ENCODE measurements around the gene TCAF1.
A peak's percentile ranks its signal among the peaks of the same experiment; 100 is the strongest.

The TCAF1 gene

DNA sequence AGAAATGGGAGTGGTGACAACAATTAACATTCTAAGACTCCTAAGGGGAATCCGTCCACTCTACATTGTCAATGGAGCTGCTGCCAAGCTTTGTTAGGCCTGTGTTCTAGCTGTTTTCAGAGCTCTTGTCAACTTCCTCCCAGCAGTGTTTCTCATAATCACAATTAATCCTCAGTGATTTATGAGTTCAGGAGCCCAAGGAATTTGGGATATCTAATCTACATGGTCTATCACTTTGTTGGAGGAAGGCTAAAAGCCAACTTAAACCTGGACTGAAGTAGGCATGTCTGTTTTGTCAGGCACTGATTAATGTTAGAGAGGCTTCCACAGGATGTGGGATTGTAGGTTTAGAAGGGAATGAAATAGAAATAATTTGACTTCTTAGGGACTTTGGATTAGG lies 22.9 kb upstream of the TCAF1 start:
- Histone ChIP-seq H3K4me3 (ENCODE audit: low read length in 2 of 2) (no peak overlapping the region), H3K27me3 (ENCODE audit: control insufficient read depth in 2 of 2, insufficient read depth in 2 of 2, low read length in 2 of 2) (peaks cover 0 to 5% of the 10 kb centered on the region in 2 donors), H3K36me3 (ENCODE audit: control insufficient read depth in 2 of 2, insufficient read depth in 2 of 2, low read length in 2 of 2) (no peaks in the 10 kb centered on the region), H3K4me1 (ENCODE audit: control insufficient read depth in 2 of 2, insufficient read depth in 2 of 2, low read length in 2 of 2) (no peaks in the 10 kb centered on the region), H3K9me3 (ENCODE audit: control insufficient read depth in 2 of 2, low read length in 2 of 2) (no peaks in the 10 kb centered on the region), H3K9ac (ENCODE audit: low read depth in 1 of 2, low read length in 2 of 2) (no peak overlapping the region), H3K27ac (ENCODE audit: low read depth in 2 of 2, low read length in 2 of 2) (no peak overlapping the region)

DNA sequence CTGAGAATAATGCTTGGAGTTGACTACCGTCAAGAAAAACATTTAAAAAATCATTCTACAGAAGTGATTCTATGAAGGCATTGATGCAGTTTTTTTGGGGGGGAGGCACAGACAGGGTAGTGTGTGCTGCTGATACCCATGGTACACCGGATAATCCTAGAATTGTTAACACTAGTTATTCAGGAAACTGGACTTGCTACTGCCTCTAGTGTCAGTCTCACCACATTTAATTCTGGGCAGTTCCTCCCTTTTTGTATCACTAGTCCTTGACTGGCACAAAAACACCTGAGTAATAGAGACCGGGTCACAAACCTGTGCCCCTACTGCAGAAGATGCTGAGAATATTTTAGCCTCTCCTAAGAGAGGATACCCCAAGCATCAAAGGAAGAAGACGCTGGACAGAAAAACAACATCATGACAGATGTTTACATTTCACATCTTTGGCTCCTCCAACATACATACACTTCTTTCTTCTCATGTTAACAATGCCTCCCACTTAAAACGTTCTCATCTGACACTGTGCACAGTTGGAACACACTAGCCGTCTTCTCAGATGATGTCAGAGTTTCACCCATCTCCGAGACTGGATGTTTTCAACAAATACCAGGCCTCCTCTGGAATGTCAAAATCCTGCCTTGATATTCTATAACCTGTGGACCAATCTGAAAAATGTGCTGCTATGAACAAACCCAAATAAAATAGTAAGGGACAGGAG lies 13.1 kb upstream of the TCAF1 start:
- no peaks in the 10 kb centered on the region for H3K27me3 ChIP-seq (ENCODE audit: control insufficient read depth in 2 of 2, insufficient read depth in 2 of 2, low read length in 2 of 2)
- H3K27ac ChIP-seq (ENCODE audit: low read depth in 2 of 2, low read length in 2 of 2) = no peak overlapping the region
- H3K9ac ChIP-seq (ENCODE audit: low read depth in 1 of 2, low read length in 2 of 2) = no peak overlapping the region
- no peaks in the 10 kb centered on the region for H3K9me3 ChIP-seq (ENCODE audit: control insufficient read depth in 2 of 2, low read length in 2 of 2)
- no peak overlapping the region for H3K4me3 ChIP-seq (ENCODE audit: low read length in 2 of 2)
- H3K4me1 ChIP-seq (ENCODE audit: control insufficient read depth in 2 of 2, insufficient read depth in 2 of 2, low read length in 2 of 2) = no peaks in the 10 kb centered on the region
- no peaks in the 10 kb centered on the region for H3K36me3 ChIP-seq (ENCODE audit: control insufficient read depth in 2 of 2, insufficient read depth in 2 of 2, low read length in 2 of 2)

DNA sequence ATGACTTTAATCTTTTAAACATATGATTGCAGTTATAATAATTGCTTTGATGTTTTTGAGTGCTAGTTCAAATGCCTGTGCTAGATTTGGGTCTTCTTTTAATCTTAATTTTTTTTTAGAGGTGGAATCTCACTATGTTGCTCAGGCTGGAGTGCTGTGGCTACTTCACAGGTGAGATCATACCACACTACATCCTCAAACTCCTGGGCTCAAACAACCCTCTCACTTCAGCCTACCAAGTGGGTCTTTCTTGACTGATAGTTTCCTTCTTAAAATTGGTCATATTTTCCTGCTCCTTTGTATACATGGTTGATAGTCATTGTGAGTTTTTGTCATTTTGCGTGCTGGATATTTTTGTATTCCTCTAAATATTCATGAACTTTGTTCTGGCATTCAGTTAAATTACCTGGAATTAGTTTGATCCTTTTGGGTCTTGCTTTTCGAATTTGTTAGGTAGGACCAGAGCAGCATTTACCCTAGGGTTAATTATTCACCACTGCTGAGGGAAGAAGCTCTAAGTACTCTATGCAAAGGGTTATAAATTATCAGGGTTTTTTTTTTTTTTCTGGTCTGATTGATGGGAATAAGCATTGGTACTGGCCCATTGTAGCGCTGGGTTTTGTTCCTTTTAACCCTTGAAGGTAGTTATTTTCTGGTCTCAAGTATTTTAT lies 12.1 kb upstream of the TCAF1 start:
- H3K27me3 ChIP-seq (ENCODE audit: control insufficient read depth in 2 of 2, insufficient read depth in 2 of 2, low read length in 2 of 2) = no peaks in the 10 kb centered on the region
- no peak overlapping the region for H3K9ac ChIP-seq (ENCODE audit: low read depth in 1 of 2, low read length in 2 of 2)
- no peaks in the 10 kb centered on the region for H3K4me1 ChIP-seq (ENCODE audit: control insufficient read depth in 2 of 2, insufficient read depth in 2 of 2, low read length in 2 of 2)
- H3K9me3 ChIP-seq (ENCODE audit: control insufficient read depth in 2 of 2, low read length in 2 of 2) = no peaks in the 10 kb centered on the region
- no peak overlapping the region for H3K27ac ChIP-seq (ENCODE audit: low read depth in 2 of 2, low read length in 2 of 2)
- H3K36me3 ChIP-seq (ENCODE audit: control insufficient read depth in 2 of 2, insufficient read depth in 2 of 2, low read length in 2 of 2) = no peaks in the 10 kb centered on the region
- H3K4me3 ChIP-seq (ENCODE audit: low read length in 2 of 2) = no peak overlapping the region

DNA sequence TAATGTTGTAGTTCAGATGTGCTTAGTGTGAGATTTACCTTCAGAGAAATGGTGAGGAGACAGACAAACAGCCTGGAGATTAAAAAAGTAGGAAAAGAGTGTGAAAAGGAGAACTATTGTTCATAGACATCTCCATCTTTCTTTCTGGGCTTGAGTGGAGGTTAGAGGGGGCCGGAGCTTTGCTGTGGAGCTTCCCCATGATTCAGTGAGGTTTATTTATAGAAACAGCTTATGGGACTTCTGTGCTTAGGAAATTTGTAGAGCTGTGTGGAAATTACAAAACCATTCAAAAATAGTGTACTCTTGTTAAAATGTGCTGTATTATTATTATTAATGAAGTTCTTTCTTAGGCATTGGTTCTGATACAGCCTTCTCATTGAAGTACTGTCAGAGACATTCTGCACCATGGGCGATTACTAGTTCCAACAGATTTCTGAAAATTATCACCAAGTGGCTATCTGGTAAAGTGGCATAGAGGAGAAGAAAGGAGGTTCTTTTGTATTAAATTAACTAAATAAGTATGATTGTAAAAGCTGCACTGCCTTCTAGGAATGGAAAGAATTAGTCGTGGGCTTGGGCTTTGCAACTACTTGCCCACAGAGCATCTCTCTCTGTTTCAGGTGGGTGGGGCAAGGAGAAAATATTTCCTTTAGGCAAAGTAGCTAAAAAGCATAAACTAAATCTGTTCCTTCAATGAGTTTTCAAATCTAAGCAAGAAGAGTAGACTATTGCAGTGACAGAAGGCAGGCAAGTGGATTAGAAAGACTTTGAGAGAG lies 8.7 kb upstream of the TCAF1 start:
- Histone ChIP-seq H3K4me1 (ENCODE audit: control insufficient read depth in 2 of 2, insufficient read depth in 2 of 2, low read length in 2 of 2) (no peaks in the 10 kb centered on the region), H3K27me3 (ENCODE audit: control insufficient read depth in 2 of 2, insufficient read depth in 2 of 2, low read length in 2 of 2) (no peaks in the 10 kb centered on the region), H3K27ac (ENCODE audit: low read depth in 2 of 2, low read length in 2 of 2) (no peak overlapping the region), H3K4me3 (ENCODE audit: low read length in 2 of 2) (no peak overlapping the region), H3K9ac (ENCODE audit: low read depth in 1 of 2, low read length in 2 of 2) (no peak overlapping the region), H3K36me3 (ENCODE audit: control insufficient read depth in 2 of 2, insufficient read depth in 2 of 2, low read length in 2 of 2) (no peaks in the 10 kb centered on the region), H3K9me3 (ENCODE audit: control insufficient read depth in 2 of 2, low read length in 2 of 2) (no peaks in the 10 kb centered on the region)

DNA sequence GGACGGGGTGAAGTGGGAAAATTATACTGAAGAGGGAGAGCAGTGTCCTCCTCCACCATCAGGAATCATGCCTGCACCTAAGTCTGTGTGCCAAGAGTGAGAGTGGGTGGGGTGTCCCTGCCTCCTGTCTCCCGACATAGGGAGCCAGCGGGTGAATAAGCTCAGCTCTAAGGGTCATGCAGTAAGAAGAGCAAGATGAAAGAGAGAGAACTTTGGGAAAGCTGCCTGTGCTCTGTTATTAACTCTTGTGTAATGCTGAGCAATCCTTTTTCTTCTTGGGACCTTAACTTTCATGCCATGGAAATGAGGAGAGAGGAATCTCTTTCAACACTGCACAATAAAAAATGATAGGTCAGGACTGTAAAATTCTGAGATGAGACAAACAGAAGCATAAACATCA lies 7.9 kb upstream of the TCAF1 start:
- Histone ChIP-seq H3K36me3 (ENCODE audit: control insufficient read depth in 2 of 2, insufficient read depth in 2 of 2, low read length in 2 of 2) (no peaks in the 10 kb centered on the region), H3K4me1 (ENCODE audit: control insufficient read depth in 2 of 2, insufficient read depth in 2 of 2, low read length in 2 of 2) (no peaks in the 10 kb centered on the region), H3K27ac (ENCODE audit: low read depth in 2 of 2, low read length in 2 of 2) (no peak overlapping the region), H3K4me3 (ENCODE audit: low read length in 2 of 2) (no peak overlapping the region), H3K9ac (ENCODE audit: low read depth in 1 of 2, low read length in 2 of 2) (no peak overlapping the region), H3K9me3 (ENCODE audit: control insufficient read depth in 2 of 2, low read length in 2 of 2) (no peaks in the 10 kb centered on the region), H3K27me3 (ENCODE audit: control insufficient read depth in 2 of 2, insufficient read depth in 2 of 2, low read length in 2 of 2) (no peaks in the 10 kb centered on the region)

DNA sequence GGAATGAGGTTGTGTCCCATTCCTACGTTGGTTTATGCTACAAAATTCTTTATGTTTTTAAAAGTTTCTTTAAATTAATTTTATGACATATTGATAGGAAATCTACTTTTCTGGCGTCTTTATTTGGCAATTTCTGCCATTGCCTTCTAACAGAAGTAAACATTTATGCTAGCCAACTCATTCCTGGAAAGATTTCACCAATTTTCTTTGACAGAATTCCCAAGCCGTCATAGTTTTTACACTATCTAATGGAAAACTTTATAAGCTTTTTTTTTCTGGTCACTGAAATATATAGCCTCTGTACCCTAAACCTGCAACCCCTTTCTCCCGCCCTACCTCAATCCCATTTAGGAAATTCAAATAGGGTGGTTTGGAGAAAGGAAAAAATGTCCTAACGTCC lies 6.1 kb upstream of the TCAF1 start:
- H3K9ac ChIP-seq (ENCODE audit: low read depth in 1 of 2, low read length in 2 of 2) = no peak overlapping the region
- H3K27me3 ChIP-seq (ENCODE audit: control insufficient read depth in 2 of 2, insufficient read depth in 2 of 2, low read length in 2 of 2) = no peaks in the 10 kb centered on the region
- no peak overlapping the region for H3K27ac ChIP-seq (ENCODE audit: low read depth in 2 of 2, low read length in 2 of 2)
- no peak overlapping the region for H3K4me3 ChIP-seq (ENCODE audit: low read length in 2 of 2)
- H3K36me3 ChIP-seq (ENCODE audit: control insufficient read depth in 2 of 2, insufficient read depth in 2 of 2, low read length in 2 of 2) = no peaks in the 10 kb centered on the region
- no peaks in the 10 kb centered on the region for H3K9me3 ChIP-seq (ENCODE audit: control insufficient read depth in 2 of 2, low read length in 2 of 2)
- no peaks in the 10 kb centered on the region for H3K4me1 ChIP-seq (ENCODE audit: control insufficient read depth in 2 of 2, insufficient read depth in 2 of 2, low read length in 2 of 2)

DNA sequence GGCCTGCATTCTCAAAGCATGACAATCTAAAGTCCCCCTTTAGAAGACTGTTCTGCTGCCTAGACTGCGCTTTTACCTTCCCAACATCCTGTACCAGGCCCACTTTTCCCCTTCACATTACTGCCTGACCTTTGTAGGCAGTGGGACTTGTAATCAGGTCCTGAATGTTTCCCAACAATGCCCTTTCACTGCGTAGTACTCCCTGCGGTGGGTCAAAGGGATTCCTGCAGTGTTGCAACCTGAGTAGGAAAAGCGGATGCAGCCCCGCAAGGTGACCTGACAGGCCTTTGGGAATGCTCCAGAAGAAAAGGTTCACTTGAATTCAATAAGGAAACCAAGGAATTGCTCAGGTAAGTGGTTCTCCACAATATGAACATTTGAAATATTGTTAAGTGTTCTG lies 4.9 kb upstream of the TCAF1 start:
- no peaks in the 10 kb centered on the region for H3K27me3 ChIP-seq (ENCODE audit: control insufficient read depth in 2 of 2, insufficient read depth in 2 of 2, low read length in 2 of 2)
- H3K9me3 ChIP-seq (ENCODE audit: control insufficient read depth in 2 of 2, low read length in 2 of 2) = no peaks in the 10 kb centered on the region
- H3K36me3 ChIP-seq (ENCODE audit: control insufficient read depth in 2 of 2, insufficient read depth in 2 of 2, low read length in 2 of 2) = no peaks in the 10 kb centered on the region
- no peak overlapping the region for H3K9ac ChIP-seq (ENCODE audit: low read depth in 1 of 2, low read length in 2 of 2)
- no peaks in the 10 kb centered on the region for H3K4me1 ChIP-seq (ENCODE audit: control insufficient read depth in 2 of 2, insufficient read depth in 2 of 2, low read length in 2 of 2)
- H3K27ac ChIP-seq (ENCODE audit: low read depth in 2 of 2, low read length in 2 of 2) = no peak overlapping the region
- H3K4me3 ChIP-seq (ENCODE audit: low read length in 2 of 2) = no peak overlapping the region

DNA sequence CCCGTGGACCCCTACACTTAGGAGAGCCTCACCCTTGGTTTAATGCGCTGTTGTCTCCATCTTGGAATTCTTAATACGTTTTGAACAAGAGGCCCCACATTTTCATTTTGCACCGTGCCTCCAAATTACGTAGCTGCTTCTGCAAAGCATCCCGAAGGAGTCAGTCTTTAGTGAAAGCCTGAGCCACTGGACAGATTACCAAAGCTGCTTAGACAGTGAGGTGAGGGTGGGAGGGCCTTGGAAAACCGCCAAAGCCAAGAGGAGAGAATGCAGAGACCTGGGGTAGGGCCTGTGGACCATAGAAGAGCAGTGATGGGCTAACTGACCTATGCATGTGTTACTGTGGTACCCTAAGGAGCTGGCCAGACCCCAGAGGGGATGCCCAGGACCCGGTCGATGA lies 4.2 kb upstream of the TCAF1 start:
- Histone ChIP-seq H3K36me3 (ENCODE audit: control insufficient read depth in 2 of 2, insufficient read depth in 2 of 2, low read length in 2 of 2) (no peaks in the 10 kb centered on the region), H3K27me3 (ENCODE audit: control insufficient read depth in 2 of 2, insufficient read depth in 2 of 2, low read length in 2 of 2) (no peaks in the 10 kb centered on the region), H3K4me3 (ENCODE audit: low read length in 2 of 2) (no peak overlapping the region), H3K9me3 (ENCODE audit: control insufficient read depth in 2 of 2, low read length in 2 of 2) (no peaks in the 10 kb centered on the region), H3K4me1 (ENCODE audit: control insufficient read depth in 2 of 2, insufficient read depth in 2 of 2, low read length in 2 of 2) (no peaks in the 10 kb centered on the region), H3K27ac (ENCODE audit: low read depth in 2 of 2, low read length in 2 of 2) (no peak overlapping the region), H3K9ac (ENCODE audit: low read depth in 1 of 2, low read length in 2 of 2) (no peak overlapping the region)

DNA sequence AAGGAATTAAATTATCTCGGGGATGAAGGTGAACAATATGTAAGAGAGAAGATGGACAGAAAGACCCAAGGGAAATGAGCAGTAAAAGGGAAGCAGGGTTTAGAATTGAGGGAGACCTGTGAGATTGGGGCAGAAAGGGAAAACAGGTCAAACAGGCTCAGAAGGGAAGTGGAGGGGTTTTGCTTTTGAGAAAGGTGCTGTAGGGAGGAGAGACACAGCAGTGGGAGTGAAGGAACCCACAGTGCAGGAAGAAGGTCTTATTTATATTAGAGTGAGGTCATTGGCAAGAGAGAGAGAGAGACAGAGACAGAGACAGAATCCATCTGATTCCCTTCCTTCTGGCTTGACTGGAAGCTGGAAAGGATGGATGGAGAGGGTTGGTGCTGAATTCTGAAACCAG lies 3.5 kb upstream of the TCAF1 start:
- no peak overlapping the region for H3K9ac ChIP-seq (ENCODE audit: low read depth in 1 of 2, low read length in 2 of 2)
- H3K27me3 ChIP-seq (ENCODE audit: control insufficient read depth in 2 of 2, insufficient read depth in 2 of 2, low read length in 2 of 2) = no peaks in the 10 kb centered on the region
- no peaks in the 10 kb centered on the region for H3K36me3 ChIP-seq (ENCODE audit: control insufficient read depth in 2 of 2, insufficient read depth in 2 of 2, low read length in 2 of 2)
- peaks cover 0 to under 1% of the 10 kb centered on the region in 2 donors for H3K4me1 ChIP-seq (ENCODE audit: control insufficient read depth in 2 of 2, insufficient read depth in 2 of 2, low read length in 2 of 2)
- H3K27ac ChIP-seq (ENCODE audit: low read depth in 2 of 2, low read length in 2 of 2) = no peak overlapping the region
- H3K9me3 ChIP-seq (ENCODE audit: control insufficient read depth in 2 of 2, low read length in 2 of 2) = no peaks in the 10 kb centered on the region
- no peak overlapping the region for H3K4me3 ChIP-seq (ENCODE audit: low read length in 2 of 2)

DNA sequence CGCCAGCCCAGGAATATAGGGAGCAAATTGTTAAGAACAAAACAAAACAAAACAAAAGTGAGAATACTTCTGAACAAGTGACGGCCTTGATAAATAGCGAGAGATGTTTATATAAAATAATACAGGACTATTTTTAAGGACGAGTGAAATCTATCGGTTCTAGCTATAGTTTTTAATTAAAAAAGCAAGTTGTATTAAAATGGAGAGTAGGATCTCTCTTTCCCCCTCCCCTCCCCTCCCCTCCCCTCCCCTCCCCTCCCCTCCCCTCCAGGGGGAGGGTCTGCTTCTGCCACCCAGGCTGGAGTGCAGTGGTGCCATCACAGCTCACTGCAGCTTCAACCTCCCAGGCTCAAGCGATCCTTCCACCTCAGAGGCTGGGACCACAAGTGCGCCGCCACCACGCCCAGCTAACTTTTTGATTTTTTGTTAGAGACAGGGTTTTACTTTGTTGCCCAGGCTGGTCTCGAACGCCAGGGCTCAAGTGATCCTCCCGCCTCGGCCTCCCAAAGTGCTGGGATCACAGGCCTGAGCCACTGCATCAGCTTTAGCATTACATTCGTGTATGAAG lies 440 bp upstream of the TCAF1 start:
- Histone ChIP-seq H3K9ac (ENCODE audit: low read depth in 1 of 2, low read length in 2 of 2) (no peak overlapping the region), H3K9me3 (ENCODE audit: control insufficient read depth in 2 of 2, low read length in 2 of 2) (no peaks in the 10 kb centered on the region), H3K27me3 (ENCODE audit: control insufficient read depth in 2 of 2, insufficient read depth in 2 of 2, low read length in 2 of 2) (no peaks in the 10 kb centered on the region), H3K4me3 (ENCODE audit: low read length in 2 of 2) (peak overlapping the region in 1 of 2 donors; percentile 95), H3K4me1 (ENCODE audit: control insufficient read depth in 2 of 2, insufficient read depth in 2 of 2, low read length in 2 of 2) (peaks cover 0 to 7% of the 10 kb centered on the region in 2 donors), H3K27ac (ENCODE audit: low read depth in 2 of 2, low read length in 2 of 2) (peak overlapping the region; percentile 95 to 98), H3K36me3 (ENCODE audit: control insufficient read depth in 2 of 2, insufficient read depth in 2 of 2, low read length in 2 of 2) (no peaks in the 10 kb centered on the region)

Data from mucosa of rectum (tissue), 2 donors.